Endometrial microvascular endothelial cells (primary cell): ENCODE data around the gene SLC35E2B. TPM values are rescaled to one million over a fixed set of nuclear protein-coding genes. Genes with fewer than 3 reads are reported as not detected.

Source experiments
- in situ Hi-C: cut with HindIII; loops from 2 replicates; pipeline ENCODE4 v1.10.0; 2017; ENCODE audit warnings: low sequenced_read_pairs, low pct_unique_long_range_greater_than_20kb; ENCODE audit errors: inconsistent ontology term
- total RNA-seq: library from RNA; depleted of rRNA; stranded (reverse); fragments of >200 nt; gene quantifications from one replicate; pipeline ENCODE4 v1.2.3, GENCODE V29; 2015; ENCODE audit errors: inconsistent ontology term

Gene SLC35E2B
- total RNA-seq, 1 donor from 2014 or later: 23.0 TPM

DNA sequence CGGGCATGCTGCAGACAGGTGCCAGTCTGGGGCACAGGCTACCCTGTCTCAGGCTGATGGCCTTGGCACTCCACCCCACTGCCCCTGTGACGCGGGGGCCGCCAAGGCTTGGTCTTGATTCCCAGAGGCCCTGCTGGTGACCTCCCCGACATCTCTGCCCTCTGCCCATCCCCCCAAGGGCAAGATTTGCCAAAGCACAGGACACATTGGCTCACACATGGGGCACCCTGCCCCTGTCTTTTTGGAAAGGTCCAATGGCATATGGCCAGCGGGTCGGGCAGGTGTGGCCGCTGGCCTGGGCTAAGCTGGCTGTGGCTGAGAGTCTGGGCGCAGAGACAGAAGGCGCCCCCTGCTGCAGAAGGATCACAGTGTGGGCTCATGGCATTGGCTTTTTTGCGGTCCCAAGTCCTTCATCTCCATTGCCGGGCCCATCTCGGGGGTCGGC is 72.7 kb downstream of the SLC35E2B start:
- in situ Hi-C loops: no loop called here

DNA sequence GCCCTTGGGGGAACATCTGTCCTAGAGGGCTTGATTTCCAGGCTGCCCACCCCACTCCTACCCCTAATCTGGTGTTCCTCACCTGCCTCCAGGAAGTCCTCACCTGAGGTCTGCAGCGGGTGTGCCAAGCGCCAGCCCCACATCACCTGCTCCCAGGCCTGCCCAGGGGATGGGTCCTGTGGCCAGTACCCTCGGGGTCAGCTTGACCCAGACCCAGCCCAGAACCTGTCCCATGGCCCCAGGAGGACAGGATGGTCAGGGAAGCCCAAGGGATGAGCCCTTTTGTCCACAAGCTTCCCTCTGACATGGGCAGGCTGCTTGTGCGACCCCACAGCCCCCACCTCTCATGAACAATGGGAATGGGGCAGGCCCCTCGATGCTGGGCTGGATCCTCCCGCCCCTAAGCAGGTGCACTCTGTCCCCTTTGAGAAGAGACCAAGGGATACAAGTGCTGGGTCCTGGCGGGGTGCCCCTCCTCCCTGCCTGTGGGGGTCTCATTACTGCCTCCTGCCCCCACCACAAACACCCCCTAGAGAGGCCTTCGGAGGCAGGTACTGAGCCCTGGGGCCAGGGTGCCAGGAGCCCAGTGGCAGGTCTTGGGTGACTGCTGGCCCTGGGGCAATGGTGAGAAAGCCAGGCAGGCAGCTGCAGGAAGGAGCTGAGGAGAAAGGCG is 74.1 kb downstream of the SLC35E2B start:
- in situ Hi-C loops: no loop called here

DNA sequence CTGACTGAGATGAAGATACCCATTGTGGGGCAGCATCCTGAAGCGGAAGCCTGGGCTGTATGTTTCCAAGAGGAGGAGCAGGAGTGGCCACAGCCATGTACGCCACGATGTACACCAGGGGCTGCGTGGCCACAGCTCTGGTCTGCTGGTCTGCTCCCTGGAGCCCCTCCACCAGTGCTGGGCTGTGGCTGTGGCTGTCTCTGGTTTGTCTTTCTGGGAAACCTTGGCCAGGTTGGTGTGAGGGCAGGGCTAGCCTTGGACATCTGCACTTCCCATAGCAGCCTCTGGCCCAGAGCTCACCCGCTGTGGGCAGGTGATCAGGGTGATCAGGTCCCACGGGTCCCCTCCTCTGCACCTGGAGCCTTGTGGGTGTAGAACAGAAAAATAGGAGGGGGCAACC is 74.7 kb downstream of the SLC35E2B start:
- in situ Hi-C loops: no loop called here

DNA sequence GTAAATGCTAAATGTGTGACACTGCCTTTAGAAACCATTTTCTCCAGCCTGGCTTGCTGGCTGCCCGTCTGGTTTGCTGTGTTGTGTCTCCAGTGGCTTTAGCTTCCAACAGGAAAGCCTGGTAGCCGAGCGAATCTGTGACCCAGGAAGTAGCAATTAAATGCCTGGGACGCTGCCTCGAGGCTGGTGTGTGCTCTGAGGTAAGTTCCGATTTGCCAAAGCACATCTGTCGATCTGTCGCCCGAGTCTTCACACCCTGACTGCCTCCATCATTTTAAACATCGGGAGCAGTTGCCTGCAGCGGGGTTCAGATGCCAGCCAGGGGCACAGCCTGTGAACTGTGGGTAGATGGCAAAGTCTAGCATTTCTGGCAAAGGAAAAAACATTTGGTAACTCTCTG is 75.1 kb downstream of the SLC35E2B start:
- in situ Hi-C loops: no loop called here

DNA sequence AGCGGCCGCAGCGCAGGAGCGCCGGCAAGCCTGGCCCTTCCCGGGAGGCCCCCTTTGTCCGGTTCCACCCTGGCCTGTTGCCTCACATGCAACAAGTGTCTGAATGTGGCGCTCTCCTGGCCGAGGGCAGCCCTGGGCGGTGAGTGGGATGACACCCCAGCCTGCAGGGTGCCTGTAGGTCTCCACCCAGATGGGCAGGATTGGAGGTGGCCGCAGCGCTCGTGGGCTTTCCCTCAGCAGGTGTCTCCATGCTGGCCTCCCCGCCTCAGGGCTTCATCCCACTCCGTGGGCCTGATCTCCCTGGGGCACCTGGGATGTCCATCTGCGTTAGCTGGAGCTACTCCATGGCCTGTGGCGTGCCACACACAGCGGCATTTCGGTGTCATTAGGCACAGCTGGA is 75.8 kb downstream of the SLC35E2B start:
- in situ Hi-C loops: no loop called here

DNA sequence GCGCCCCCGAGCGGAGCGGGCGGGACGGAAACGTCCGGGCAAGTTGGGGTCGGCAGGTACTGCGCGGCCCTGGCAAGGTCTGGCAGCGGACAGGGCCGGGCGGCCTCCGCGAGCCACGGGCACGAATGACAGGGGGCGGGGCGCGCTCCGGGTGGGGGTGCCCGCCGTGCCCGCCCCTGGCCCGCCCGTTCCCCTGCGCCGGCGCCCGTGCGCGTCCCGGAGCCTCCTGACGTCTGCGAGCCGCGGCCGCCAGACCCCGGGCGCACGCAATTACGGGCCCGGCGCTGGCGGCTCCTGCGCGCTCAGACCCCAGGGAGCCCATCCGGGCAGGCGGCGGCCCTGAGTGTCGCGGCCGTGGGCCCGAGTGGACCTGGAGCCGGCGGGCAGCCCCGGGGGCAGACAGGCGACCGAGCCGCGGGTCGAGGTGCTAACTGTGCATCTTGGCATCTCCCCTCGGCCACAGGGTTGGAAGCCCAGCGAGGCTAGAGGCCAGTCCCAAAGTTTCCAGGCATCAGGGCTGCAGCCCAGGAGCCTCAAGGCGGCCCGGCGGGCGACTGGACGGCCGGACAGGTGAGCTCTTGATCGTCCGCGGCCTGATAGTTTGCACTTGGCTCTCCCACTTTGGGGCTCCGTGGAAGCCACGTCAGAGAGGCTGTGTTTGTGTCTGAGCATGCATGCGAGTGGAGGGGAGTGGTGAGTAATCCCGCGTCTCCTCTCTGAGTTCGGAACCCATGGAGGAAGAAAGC is 76.4 kb downstream of the SLC35E2B start:
- in situ Hi-C loops: no loop called here

DNA sequence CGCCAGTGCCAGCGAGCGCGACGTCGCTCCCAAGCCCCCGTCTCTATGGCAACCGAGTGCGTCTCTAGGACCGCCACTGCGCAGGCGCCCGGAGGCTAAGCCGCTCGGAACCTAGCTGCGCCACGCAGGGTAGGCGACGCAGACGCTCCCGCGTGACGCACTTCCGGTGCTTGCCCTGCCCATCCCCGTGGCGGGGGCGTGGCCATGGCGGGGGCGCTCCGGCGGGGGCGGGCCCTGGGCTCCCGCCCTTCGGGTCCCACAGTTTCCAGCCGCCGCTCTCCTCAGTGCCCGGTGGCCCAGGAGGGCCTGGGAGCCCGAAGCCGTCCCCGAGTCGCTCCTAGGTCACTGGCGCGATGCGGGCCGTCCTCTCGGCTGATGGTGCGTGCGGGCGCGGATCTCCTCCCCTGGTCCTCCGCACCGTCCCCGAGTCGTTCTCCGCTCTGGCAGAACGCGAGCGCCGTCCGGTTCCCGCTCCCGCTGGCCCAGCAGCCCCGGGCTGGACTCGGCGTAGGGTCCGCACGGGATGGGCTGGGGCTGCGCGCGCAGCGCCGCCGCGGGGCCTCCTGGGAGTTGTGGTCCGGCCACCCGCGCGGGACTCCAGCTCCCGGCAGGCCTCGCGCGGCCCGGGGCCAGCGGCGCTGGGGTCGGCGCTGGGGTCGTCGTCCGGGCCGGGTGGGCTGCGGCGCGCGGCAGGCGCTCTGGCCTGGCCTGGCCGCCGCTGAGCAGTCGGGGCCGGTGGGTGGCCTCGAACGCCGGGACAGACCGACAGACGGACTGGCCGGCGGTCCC is 77.1 kb downstream of the SLC35E2B start, which contains the start of gene MIB2:
Gene MIB2, plus strand, starts transcription at position 245 of the 789 bp plus-strand sequence. CDS start 7,953 bp downstream, outside the sequence.
- in situ Hi-C loops: no loop called here

DNA sequence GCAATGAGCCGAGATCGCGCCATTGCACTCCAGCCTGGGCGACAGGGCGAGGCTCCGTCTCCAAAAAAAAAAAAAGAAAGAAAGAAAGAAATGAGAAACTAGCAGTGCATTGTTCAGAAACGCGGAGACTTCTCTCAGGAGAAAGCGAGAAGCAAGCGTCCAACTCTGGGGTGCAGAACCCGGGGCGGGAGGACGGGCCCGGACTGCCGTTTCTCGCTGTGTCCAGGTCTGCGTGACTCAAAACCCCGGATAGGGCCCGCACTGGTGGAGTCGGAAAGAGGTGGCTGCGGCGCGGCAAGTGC is 77.7 kb downstream of the SLC35E2B start:
- in situ Hi-C loops: no loop called here

DNA sequence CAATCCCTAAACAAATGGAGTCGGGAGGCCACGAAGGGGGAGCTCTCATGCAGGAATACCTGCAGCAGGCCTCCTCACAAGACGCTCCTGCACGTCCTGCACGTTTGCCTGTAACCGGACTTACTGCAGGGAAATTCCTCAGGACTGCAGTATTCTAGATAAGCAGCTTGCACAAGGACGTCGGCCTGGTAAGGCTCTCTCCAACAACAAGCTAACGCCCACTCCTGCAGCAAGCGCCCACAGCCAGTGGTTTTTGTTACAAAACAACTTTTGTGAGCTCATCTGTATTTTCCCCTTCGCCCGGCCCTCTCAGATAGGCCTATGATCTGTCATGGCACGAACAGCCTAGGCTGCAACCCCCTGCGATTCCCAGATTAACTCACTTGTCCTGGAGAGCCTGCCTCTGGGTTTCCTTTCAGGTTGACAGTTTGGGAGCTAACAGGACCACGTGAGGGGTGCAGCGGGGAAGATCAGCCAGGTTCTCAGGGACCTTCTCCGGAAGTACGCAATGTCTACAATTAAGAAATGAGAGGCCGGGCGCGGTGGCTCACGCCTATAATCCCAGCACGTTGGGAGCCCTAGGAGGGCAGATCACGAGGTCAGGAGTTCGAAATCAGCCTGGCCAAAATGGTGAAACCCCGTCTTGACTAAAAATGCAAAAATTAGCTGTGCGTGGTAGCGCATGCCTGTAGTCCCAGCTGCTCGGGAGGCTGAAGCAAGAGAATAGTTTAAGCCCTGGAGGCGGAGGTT is 78.2 kb downstream of the SLC35E2B start:
- in situ Hi-C loops: no loop called here

DNA sequence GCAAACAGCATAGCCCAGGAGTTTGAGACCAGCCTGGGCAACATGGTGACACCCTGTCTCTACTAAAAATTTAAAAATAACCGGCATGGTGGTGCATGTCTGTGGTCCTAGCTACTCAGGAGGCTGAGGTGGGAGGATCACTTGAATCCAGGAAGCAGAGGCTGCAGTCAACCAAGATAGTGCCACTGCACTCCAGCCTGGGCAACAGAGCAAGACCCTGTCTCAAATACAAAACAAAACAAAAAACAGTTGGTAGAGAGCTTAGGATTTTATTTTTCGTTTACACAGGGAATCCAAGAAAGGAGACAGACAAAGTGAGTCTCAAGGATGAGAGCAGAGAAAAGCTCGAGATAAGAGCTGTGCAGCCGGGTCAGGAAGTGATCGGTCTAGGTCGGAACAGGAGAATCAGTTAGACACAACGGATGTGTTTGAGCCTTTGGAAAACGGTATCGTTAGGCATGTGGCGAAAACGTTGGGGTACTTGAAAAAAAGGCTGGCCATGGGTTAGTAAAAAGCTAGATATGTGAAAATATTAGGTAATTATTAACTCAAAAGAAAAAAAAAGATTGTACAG is 79.0 kb downstream of the SLC35E2B start:
- in situ Hi-C loops: no loop called here

DNA sequence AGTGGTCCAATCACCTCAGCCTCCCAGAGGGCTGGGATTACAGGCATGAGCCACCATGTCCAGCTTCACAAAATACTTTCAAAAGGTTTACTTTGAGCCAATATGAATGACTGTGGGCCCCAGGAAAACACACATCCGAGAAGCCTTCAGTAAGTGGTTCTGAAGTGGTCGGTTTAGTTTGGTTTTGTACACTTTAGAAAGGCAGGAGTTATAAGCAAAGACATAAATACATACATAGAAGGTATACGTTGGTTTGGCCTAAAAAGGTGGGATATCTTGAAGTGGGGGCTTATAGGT is 80.5 kb downstream of the SLC35E2B start:
- in situ Hi-C loops: no loop called here

DNA sequence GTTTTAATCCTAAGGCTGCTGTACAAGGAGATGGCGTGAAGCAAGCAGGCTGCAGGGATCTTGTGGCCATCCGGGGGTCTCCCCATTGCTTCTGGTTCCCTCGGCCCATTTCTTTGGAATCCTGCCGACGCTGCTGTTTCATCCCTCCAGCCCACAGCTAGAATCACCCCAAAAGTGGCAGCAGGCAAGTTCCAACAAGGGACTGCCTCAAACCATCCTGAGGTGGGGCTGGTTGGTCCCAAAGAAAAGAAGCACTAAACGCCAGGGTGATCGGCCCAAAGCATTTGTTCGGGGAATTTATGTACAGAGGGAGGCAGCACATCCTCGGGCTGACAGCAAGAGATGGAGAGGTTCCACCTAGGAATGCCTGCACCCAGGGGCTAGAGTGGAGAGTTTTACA is 81.8 kb downstream of the SLC35E2B start:
- in situ Hi-C loops: no loop called here

DNA sequence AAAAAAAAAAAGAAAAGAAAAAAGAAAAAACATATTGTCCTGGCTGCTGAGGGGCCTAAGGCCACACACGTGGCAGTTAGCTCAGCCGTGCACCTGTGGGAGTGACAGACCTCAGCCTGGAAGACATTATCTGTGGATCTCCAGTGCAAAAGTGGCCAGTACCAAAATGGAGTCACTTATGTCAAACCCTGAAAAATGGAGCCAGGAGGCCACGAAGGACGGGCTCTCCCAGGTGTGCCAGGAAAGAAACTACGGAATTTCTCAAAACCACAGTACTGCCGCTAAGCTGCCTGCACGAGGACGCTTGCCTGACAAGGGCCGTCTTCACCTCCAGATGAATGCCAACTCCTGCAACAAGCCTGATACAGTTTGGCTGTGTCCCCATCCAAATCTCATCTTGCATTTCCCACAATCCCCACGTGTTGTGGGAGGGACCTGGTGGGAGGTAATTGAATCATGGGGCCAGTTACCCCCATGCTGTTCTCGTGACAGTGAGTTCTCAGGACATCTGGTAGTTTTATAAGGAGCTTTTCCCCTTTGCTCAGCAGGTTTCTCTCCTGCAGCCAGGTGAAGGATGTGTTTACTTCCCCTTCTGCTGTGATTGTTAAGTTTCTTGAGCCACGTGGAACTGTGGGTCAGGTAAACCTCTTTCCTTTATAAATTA is 82.6 kb downstream of the SLC35E2B start:
- in situ Hi-C loops: no loop called here

Other genes starting within 250 kb of the SLC35E2B start
- gene ATAD3C, start 243.1 kb downstream of the SLC35E2B start, total RNA-seq: under 0.01 TPM
- gene ATAD3B, start 221.0 kb downstream of the SLC35E2B start, total RNA-seq: 34.4 TPM
- gene ATAD3A, start 180.6 kb downstream of the SLC35E2B start, total RNA-seq: 67.8 TPM
- 1.0 TPM for gene TMEM240, start 152.2 kb downstream of the SLC35E2B start, total RNA-seq
- 95.1 TPM for gene SSU72, start 117.9 kb downstream of the SLC35E2B start, total RNA-seq
- 1.0 TPM for gene FNDC10, start 92.7 kb downstream of the SLC35E2B start, total RNA-seq
- gene MIB2, start 77.3 kb downstream of the SLC35E2B start, total RNA-seq: 7.4 TPM
- gene MMP23B, start 60.6 kb downstream of the SLC35E2B start, total RNA-seq: not detected
- 17.7 TPM for gene CDK11B, start 33.8 kb downstream of the SLC35E2B start, total RNA-seq
- 6.9 TPM for gene CDK11A, start 31.6 kb upstream of the SLC35E2B start, total RNA-seq
- 78.4 TPM for gene NADK, start 85.7 kb upstream of the SLC35E2B start, total RNA-seq
- gene GNB1, start 198.3 kb upstream of the SLC35E2B start, total RNA-seq: 184 TPM
- gene CALML6, start 222.5 kb upstream of the SLC35E2B start, total RNA-seq: not detected
- not detected for gene TMEM52, start 226.5 kb upstream of the SLC35E2B start, total RNA-seq